ENCODE results near the gene KLHL6.
"Not testable (repeated sequence)": the region's sequence is repeated elsewhere in the genome, so short reads cannot be mapped to it uniquely, and the experiment has no call there.

The KLHL6 gene

DNA sequence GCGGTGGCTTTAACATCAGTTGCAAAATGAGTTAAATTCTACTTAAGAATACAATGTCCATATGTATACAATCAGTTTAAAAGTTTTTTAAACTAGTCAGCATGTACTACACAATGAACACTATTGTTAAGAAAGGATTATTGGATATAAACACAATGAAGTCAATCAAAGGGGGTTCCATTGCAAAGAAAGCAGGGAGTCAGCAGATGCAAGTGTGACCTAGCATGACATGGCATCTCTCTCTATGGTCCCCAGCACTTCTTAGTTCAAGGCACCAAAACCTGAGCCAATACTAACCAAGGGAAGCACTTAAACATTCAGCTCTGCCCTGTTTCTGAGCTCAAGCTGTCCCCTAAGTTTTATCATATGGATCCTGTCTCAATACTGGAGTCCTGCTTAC is 17.0 kb downstream of the KLHL6 start:
- intact Hi-C loops (cut with DNase I): no loop called here
- no peak for DNase-seq

DNA sequence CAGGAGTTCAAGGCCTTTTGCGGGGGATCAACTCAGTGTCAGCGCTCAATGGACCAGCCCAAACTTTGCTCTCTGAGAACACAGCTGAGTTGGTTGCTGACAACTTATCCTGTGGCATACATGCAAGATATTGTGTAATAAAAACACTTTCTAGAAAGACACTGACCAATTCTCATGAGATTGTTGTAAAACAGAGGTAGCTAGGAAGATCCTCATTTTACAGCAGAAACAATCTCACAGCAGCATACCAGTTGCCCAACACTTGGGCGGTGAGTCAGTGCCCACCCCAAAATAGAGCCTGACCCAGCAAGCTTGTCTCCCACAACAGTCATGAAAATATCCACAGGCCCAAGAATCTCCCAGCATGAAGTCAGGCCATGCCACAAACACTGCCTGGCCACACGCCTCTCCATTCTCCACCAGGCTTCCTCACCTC is 18.2 kb downstream of the KLHL6 start:
- intact Hi-C loops (cut with DNase I): no loop called here
- DNase-seq: peak in 28 of 42 donors; percentile 7 to 75 (median 29)

DNA sequence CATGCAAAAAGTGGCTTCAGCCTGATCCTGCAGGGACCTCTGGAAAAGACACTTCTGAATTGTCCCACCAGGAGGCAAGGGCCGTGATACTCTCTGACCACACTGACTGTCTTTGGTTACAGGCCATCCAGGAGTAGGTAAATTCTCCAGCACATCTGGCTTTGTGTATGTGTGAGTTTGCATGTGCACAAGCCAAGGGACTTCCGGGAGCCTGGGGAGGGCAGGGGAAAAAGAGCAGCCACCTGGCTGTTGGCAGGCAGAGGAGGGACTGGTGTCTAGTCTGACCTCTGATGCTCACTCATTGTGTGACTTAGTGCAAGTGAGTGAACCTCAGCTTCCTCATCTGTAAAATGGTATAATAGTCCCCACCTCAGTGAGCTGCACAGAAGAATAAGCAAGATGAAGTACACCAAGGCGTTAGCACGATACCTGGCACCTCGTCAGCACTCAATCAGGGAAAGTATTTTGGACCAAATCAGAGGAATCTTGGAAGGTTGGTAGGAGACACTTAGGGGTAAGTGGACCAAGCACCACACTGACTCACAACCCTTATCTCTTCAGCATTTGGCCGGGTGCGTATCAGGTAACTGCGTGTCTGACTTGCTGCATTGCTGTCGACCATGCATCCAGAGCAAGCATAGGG is 19.1 kb downstream of the KLHL6 start:
- no peak for DNase-seq
- intact Hi-C loops (cut with DNase I): no loop called here

GRCh38 chr3:183534249-183534648 is 21.3 kb downstream of the KLHL6 start:
- intact Hi-C loops (cut with DNase I): no loop called here
- DNase-seq: no peak

DNA sequence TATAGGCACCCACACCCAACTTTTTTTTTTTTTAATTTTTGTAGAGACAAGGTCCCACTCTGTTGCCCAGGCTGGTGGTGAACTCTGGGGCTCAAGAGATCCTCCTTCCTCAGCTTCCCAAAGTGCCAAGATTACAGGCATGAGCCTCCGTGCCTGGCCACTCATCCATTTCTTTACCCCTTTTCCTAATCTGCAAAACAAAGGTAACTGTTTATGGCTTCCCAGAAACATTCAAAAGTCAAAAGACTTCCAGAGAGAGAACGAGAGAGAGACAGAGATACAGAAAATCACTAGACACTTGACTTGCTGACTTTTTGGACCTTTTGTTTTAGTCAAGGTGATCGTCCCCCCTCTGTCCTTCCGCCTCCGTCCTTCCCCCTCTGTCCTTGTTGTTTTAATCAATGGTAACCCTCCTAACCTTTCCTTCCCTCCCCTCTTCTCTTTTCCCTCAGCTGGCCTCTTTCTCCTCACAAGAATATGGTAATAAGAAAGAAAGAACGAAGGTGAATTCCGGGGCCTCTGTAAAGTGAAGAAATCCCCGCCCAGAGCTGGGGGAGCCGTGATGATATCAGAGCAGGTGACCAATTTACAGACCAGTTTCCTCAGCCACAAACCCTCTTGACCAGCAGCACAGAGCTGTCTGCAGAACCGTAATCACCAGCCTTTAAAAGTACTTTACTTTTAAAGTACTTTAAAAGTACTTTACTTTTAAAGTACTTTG is 21.9 kb downstream of the KLHL6 start:
- DNase-seq: no peak

DNA sequence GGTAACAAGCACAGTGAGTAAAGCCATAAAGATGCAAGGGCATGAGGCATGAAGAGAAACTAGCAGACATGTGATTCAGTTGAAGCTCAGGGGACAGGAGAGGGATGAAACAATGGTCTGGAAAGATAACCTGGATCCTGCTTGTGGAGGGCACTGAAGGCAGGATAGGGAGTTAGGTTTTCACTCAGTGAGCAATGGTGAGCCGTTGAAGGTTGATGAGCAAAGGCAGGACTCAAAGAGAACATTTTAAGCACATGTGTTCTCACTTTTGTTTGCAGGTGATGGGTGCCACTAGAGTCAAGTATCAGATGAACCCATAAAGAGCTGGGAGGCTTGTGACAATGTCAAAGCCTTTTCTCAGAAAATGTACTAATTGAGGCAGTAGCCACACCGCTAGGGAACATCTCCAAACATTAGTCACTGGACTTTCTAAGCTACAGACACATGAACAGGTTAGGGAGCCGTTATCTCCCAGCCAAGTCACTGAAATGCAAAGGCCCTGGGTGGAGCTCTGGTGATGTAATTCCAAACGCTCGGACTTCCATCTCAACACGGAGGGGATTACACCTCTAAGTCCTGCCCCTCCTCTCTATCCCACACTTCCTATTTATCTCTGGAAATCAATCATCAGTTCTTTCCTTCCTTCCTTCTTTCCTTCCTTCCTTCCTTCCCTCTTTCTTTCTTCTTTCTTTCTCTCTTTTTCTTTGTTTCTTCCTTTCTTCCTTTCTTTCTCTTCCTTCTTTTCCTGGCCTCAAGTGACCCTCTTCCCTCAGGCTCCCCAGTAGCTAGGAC is 22.7 kb downstream of the KLHL6 start:
- DNase-seq: no peak
- intact Hi-C loops (cut with DNase I): no loop called here

More for the DNA sequence above, 21.9 kb downstream of the KLHL6 start:
- intact Hi-C loops (cut with DNase I): no loop called here

GRCh38 chr3:183529717-183530116 is 25.8 kb downstream of the KLHL6 start:
- peak in 1 of 42 donors; percentile 9 for DNase-seq
- intact Hi-C loops (cut with DNase I): no loop called here

- intact Hi-C loops (cut with DNase I): no loop called here
- no peak for DNase-seq
Observed at GRCh38 chr3:183529185-183529584, 26.3 kb downstream of the KLHL6 start.

GRCh38 chr3:183528758-183529157 is 26.7 kb downstream of the KLHL6 start:
- intact Hi-C loops (cut with DNase I); DNase-seq: not testable (repeated sequence)

DNA sequence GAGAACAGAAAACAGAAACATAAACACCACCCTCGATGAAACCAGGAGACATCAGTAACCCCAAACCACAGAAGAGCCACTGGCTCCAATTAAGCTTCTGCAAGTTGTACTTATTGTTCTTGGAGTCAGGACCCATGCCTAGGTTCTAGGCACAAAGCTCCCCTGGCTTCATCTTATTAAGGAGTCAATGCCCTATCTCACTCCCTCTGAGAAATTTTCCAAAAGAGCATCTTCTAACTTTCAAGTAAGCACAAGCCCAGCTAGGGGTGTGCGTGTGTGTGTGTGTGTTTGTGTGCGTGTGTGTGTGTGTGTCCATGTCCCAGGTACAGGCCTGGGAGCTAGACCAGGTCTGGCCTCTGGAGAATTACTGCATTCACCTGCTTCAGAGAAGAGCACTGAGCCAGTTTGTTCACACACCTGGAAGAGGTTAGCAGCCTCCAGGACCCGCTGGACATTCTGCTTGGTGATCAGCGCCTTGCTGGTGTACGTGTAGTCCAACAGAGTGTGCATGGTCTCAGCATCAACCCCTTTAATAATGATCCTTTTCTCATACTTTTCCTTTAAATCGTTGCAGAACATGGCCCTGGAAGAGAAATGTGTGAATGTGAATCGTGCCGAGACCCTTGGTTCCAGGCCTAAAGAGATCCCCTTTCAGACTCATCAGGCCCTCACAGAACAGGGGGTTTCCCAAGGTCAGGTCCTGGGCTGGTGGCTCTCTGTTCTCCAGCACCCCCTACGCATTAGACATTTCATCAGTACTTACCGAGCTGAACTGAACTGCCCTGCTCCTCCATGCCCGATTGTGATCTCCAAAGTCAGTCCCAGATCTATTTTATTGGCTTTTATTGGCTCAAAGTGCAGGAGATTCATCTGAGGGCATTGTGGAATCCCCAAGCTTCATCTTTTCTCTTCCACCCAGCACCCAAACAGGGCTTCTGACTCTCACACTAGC is 27.8 kb downstream of the KLHL6 start:
- intact Hi-C loops (cut with DNase I): no loop called here
- peak in 1 of 42 donors; percentile 15 for DNase-seq

DNA sequence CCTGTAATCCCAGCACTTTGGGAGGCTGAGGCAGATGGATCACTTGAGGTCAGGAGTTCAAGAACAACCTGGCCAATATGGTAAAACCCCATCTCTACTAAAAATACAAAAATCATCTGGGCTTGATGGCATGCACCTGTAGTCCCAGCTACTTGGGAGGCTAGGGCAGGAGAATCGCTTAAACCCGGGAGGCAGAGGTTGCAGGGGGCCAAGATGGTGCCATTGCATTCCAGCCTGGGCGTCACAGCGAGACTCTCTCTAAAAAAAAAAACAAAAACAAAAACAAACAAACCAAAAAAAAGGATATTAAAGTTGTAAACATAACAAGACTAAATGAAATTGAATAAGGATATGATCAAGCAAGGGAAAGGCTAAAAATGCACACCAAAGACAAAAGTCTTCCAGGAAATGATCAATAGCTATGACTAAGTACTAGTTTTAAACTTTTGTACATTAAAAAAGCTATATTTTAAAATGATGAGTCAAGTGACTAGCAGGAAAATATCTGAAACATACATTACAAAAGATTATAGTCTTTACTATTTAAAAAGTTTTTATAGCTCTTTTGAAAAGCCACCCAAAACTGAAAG is 28.6 kb downstream of the KLHL6 start:
- intact Hi-C loops (cut with DNase I): no loop called here
- peak in 1 of 42 donors; percentile 13 for DNase-seq

- DNase-seq: no peak
- intact Hi-C loops (cut with DNase I): no loop called here
Observed at GRCh38 chr3:183524476-183524875, 31.0 kb downstream of the KLHL6 start.

DNA sequence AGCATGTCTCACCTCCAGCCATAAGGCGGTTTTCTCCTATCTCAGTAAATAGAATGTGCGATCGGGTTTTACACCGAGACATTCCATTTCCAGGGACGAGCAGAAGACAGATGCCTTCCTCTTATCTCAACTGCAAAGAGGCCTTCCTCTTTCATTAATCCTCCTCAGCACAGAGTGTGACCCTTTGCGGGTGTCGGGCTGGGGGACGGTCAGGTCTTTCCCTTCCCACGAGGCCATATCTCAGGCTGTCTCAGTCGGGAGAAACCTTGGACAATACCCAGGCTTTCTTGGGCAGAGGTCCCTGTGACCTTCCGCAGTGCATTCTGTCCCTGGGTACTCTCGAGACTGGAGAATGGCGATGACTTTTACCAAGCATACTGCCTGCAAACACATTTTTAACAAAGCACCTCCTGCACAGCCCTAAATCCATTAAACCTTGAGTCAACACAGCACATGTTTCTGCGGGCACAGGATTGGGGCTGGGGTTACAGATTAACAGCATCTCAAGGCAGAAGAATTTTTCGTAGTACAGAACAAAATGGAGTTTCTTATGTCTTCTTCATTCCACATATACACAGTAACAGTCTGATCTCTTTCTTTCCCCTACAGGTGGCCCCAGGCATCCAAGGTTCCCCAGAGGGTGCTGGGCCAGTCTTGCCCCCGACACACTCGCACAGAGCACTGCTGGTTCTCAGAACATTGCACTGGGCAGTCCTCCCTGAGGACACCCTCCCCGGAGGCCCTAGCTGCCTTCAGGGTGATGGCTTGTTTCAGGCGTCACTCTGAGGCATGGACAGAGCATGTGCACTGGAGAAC is 34.6 kb downstream of the KLHL6 start:
- DNase-seq; intact Hi-C loops (cut with DNase I): not testable (repeated sequence)

DNA sequence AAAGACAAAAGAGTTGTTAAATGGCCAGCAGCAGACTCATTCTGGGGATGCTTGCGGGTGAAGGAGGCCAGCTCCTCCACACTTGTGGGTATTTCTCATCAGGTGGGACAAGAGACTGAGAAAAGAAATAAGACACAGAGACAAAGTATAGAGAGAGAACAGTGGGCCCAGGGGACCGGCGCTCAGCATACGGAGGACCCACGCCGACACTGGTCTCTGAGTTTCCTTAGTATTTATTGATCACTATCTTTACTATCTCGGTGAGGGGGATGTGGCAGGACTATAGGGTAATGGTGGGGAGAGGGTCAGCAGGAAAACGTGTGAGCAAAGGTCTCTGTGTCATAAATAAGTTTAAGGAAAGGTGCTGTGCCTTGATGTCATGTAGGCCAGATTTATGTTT is 35.2 kb downstream of the KLHL6 start:
- intact Hi-C loops (cut with DNase I): not testable (repeated sequence)
- DNase-seq: peak in 1 of 42 donors; percentile 24

DNA sequence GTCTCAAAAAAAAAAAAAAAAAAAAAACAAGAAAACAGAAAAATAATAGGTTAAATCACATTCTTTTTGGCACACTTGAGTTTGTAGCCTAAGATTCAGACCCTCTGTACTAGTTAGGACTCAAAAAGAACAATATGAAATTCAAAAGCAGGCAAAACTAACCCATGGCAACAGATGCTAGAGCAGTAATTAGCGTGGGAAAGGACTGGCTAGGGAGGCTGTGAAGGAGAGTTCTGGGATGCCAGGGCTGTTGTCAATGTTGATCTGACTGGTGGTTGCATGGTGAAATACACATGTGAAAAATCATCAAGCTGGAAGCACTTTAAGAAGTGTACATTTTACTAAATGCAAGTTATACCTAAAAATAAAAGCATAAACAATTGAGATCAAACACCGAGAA is 35.6 kb downstream of the KLHL6 start:
- DNase-seq: no peak
- intact Hi-C loops (cut with DNase I): no loop called here

DNA sequence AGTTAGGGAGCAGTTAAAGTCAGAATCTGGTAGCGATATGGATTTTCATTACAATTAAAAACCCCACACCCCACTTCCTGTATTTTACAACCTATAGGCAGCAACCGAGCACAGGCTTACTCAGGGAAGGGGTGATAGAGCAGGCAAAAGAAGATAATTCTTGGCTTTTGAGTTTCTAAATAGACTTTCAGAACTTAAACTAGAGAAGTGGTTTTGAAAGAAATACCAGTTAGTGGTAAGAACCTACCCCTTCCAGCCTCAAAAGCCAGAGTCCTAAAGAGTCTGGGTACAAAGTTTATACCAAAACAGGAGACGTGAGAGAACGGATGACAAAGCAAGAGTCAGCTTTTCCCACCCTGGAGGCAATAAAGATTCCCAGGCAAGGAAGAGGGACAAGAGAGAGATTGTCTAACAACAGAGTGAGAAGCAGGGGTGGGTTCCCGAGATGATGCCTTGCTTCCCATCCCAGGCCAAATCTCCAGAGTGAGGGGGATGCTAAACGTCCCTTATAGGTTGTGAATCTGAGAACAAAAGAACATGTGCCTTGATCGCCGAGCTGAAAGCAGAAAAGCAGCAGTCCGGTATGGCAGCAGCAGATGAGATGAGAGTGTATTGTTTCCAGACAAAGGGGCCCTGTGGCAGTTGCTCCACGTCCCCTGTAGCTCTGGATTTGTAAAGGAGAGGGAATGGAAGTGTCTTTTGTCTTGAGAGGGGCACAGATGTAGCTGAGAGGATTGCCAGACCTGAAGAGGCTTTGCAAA is 36.8 kb downstream of the KLHL6 start:
- intact Hi-C loops (cut with DNase I): no loop called here
- peak in 5 of 42 donors; percentile 15 to 44 (median 32) for DNase-seq

DNA sequence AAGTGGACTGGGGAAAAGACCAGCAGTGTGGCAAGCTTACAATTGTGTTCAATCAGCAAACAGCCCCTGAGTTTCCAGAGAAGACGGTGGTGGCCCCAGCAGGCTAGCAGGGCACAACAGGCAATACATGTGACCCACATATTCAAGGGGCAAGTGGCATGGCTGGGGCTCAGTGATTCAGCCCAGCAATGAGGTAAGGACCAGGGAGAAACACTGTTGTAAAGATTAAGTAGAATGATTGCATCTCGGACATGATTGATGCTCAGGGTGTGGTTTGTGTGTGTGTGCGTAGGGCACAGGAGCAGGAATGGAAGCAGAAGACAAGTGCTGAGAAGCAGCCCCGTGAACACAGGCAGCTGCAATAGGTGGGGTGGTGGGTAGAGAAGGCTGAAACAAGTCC is 37.9 kb downstream of the KLHL6 start:
- intact Hi-C loops (cut with DNase I): no loop called here
- no peak for DNase-seq
